Neural progenitor cell (in vitro differentiated cells): ENCODE results near the gene PRKCD.

ENCODE experiments used
- CTCF ChIP-seq: fragments of 200-600 bp; sonication (generic); IDR thresholded peaks from 2 replicates; pipeline ENCODE4 v1.5.1; 2017; ENCODE audit warnings: antibody characterized with exemption, mild to moderate bottlenecking
- EZH2 ChIP-seq: fragments of 200-600 bp; sonication (generic); IDR thresholded peaks from 2 replicates; pipeline ENCODE4 v1.6.1; 2017; ENCODE audit warnings: antibody characterized with exemption, mild to moderate bottlenecking, moderate library complexity
- EZH2phosphoT487 ChIP-seq: fragments of 200-600 bp; sonication (generic); IDR thresholded peaks from 2 replicates; pipeline ENCODE4 v1.6.1; 2017; ENCODE audit warnings: antibody characterized with exemption

GRCh38 chr3:53183514-53183913 lies 22.5 kb downstream of the PRKCD start:
- TF ChIP-seq EZH2, result no peak
- no peak for TF ChIP-seq EZH2phosphoT487
- no peak for TF ChIP-seq CTCF
